HepG2 (cell line): ENCODE measurements around the gene NYNRIN. TPM values are rescaled to one million over a fixed set of nuclear protein-coding genes. Genes with fewer than 3 reads are reported as not detected.

Experiments used
- ARNT ChIP-seq: fragments of 450-650 bp; IDR thresholded peaks from 2 replicates; pipeline ENCODE4 v1.6.1; 2017
- ATF7-NPFF ChIP-seq: sonication (generic); formaldehyde crosslinking; IDR thresholded peaks from 2 replicates; pipeline ENCODE4 v1.8.1; 2023; ENCODE audit warnings: mild to moderate bottlenecking, low read depth, missing genetic modification reagents, moderate library complexity
- ELF4 ChIP-seq: sonication (generic); formaldehyde crosslinking; IDR thresholded peaks from 2 replicates; pipeline ENCODE4 v1.5.0; 2020; ENCODE audit warnings: missing genetic modification reagents, mild to moderate bottlenecking, moderate library complexity, borderline replicate concordance
- FOSL2 ChIP-seq: sonication (generic); formaldehyde crosslinking; IDR thresholded peaks from 2 replicates; pipeline ENCODE4 v1.4.0; 2020; ENCODE audit warnings: missing genetic modification reagents
- MXD1 ChIP-seq: sonication (generic); formaldehyde crosslinking; IDR thresholded peaks from 2 replicates; pipeline ENCODE4 v1.4.0; 2020; ENCODE audit warnings: mild to moderate bottlenecking, missing genetic modification reagents
- NONO ChIP-seq, 2 experiments: fragments of 450-650 bp in 1 of 2; sonication (generic) in 1 of 2; formaldehyde crosslinking in 1 of 2; IDR thresholded peaks in 1 of 2; conservative IDR thresholded peaks in 1 of 2; 2 replicates each; pipeline versions ENCODE4 v1.6.1 to v1.8.0; 2017 to 2022; ENCODE audit warnings: mild to moderate bottlenecking in 1 of 2, missing genetic modification reagents in 1 of 2, moderate library complexity in 1 of 2
- RNF2 ChIP-seq: fragments of 450-650 bp; conservative IDR thresholded peaks from 2 replicates; pipeline ENCODE4 v1.6.1; 2016; ENCODE audit warnings: low read depth
- RXRA ChIP-seq: sonication (generic); formaldehyde crosslinking; IDR thresholded peaks from 2 replicates; pipeline ENCODE4 v1.5.1; 2020; ENCODE audit warnings: missing genetic modification reagents
- TCF12 ChIP-seq, 2 experiments: fragments of 450-650 bp in 1 of 2; sonication (generic) in 1 of 2; formaldehyde crosslinking in 1 of 2; IDR thresholded peaks; 2 replicates each; pipeline versions ENCODE4 v1.6.1 to v1.8.0; 2017 to 2022; ENCODE audit warnings: antibody characterized with exemption in 1 of 2, mild to moderate bottlenecking in 1 of 2, missing genetic modification reagents in 1 of 2, moderate library complexity in 1 of 2
- TFDP2 ChIP-seq: sonication (generic); formaldehyde crosslinking; IDR thresholded peaks from 2 replicates; pipeline ENCODE4 v1.4.0; 2020; ENCODE audit warnings: missing genetic modification reagents
- TMF1 ChIP-seq: sonication (generic); formaldehyde crosslinking; IDR thresholded peaks from 2 replicates; pipeline ENCODE4 v1.8.1; 2022; ENCODE audit warnings: low read depth, missing genetic modification reagents
- U2AF1 ChIP-seq: fragments of 200-400 bp; formaldehyde crosslinking; optimal IDR thresholded peaks from 2 replicates; pipeline ENCODE3; 2017; ENCODE audit warnings: mild to moderate bottlenecking, low read depth, low read length
- ZC3H13 ChIP-seq: sonication (generic); formaldehyde crosslinking; IDR thresholded peaks from 2 replicates; pipeline ENCODE4 v1.8.1; 2023; ENCODE audit warnings: mild to moderate bottlenecking, missing genetic modification reagents, moderate library complexity
- ZC3H4 ChIP-seq: sonication (generic); formaldehyde crosslinking; IDR thresholded peaks from 2 replicates; pipeline ENCODE4 v1.4.0; 2020; ENCODE audit warnings: missing genetic modification reagents, borderline replicate concordance
- ZEB1 ChIP-seq: IDR thresholded peaks from 2 replicates; pipeline ENCODE4 v1.6.1; 2012; ENCODE audit warnings: mild to moderate bottlenecking, low read depth, inconsistent platforms; ENCODE audit not compliant: insufficient replicate concordance
- ZFYVE20 ChIP-seq: sonication (generic); formaldehyde crosslinking; IDR thresholded peaks from 2 replicates; pipeline ENCODE4 v1.8.0; 2023; ENCODE audit warnings: low read depth, mild to moderate bottlenecking, moderate library complexity, missing genetic modification reagents, borderline replicate concordance
- ZMAT5 ChIP-seq: sonication (generic); formaldehyde crosslinking; IDR thresholded peaks from 2 replicates; pipeline ENCODE4 v1.5.0; 2020; ENCODE audit warnings: mild to moderate bottlenecking, low read depth, missing genetic modification reagents, borderline replicate concordance
- ZNF232 ChIP-seq: sonication (generic); formaldehyde crosslinking; IDR thresholded peaks from 2 replicates; pipeline ENCODE4 v1.4.0; 2020; ENCODE audit warnings: missing genetic modification reagents, borderline replicate concordance
- ZNF460 ChIP-seq: sonication (generic); formaldehyde crosslinking; IDR thresholded peaks from 2 replicates; pipeline ENCODE4 v1.5.1; 2020; ENCODE audit warnings: missing genetic modification reagents, mild to moderate bottlenecking, borderline replicate concordance
- ZNF496 ChIP-seq: sonication (generic); formaldehyde crosslinking; IDR thresholded peaks from 2 replicates; pipeline ENCODE4 v1.8.1; 2023; ENCODE audit warnings: mild to moderate bottlenecking, moderate library complexity, missing genetic modification reagents; ENCODE audit not compliant: insufficient replicate concordance
- ZNF510 ChIP-seq: sonication (generic); formaldehyde crosslinking; IDR thresholded peaks from 2 replicates; pipeline ENCODE4 v1.4.0; 2020; ENCODE audit warnings: low read depth, mild to moderate bottlenecking, missing genetic modification reagents
- ZNF687 ChIP-seq: sonication (generic); formaldehyde crosslinking; IDR thresholded peaks from 2 replicates; pipeline ENCODE4 v1.5.1; 2020; ENCODE audit warnings: mild to moderate bottlenecking, missing genetic modification reagents, moderate library complexity
- polyA plus RNA-seq, 8 experiments: library from polyadenylated mRNA; depleted of rRNA in 3 of 8; stranded (reverse) in 7 of 8; unstranded in 1 of 8; fragments of >200 nt; fragmentation: Illumina TruSeq in 4 of 8; extraction: Trizol in 4 of 8; gene quantifications; 2 replicates each; pipeline versions ENCODE4 v1.2.1 to v1.2.3, GENCODE V29; 2011 to 2016; ENCODE audit warnings: low read depth in 4 of 8, missing spikeins in 1 of 8, mixed read lengths in 1 of 8; ENCODE audit not compliant: insufficient read depth in 1 of 8
- total RNA-seq, 5 experiments: library from RNA; depleted of rRNA; stranded (reverse); fragments of >200 nt; fragmentation: Illumina TruSeq; extraction: Trizol; gene quantifications; 2 replicates each; pipeline ENCODE4 v1.2.3, GENCODE V29; 2016; ENCODE audit warnings: low read depth in 1 of 5

NYNRIN gene
- total and polyA plus RNA-seq, 2 of the 13 experiments (the other 11 are each of a cell fraction or from before 2014, with no cell fraction given) = 0.63 to 1.1 TPM

GRCh38 chr14:24430682-24431568 lies 32.1 kb downstream of the NYNRIN start (continued):
- TF ChIP-seq ATF7-NPFF (CRISPR knock-in tag) (no peak; the same call in 1 of the 2 replicates), ZMAT5 (CRISPR knock-in tag) (no peak), ZNF496 (CRISPR knock-in tag) (no peak), ELF4 (CRISPR knock-in tag) (no peak), ZEB1 (no peak), ZNF687 (CRISPR knock-in tag) (peak; percentile 32; the same call in 1 of the 2 replicates), MXD1 (no peak; the same call in 1 of the 2 replicates), RNF2 (no peak), TCF12 (IDR thresholded peaks at IDR 0.05) (no peak), TCF12 (CRISPR knock-in tag; IDR thresholded peaks at IDR 0.05) (peak; percentile 14; the same call in 1 of the 2 replicates), ZNF460 (CRISPR knock-in tag) (no peak), ARNT (no peak), ZNF510 (no peak), TFDP2 (CRISPR knock-in tag) (no peak), U2AF1 (peak; percentile 52), TMF1 (0 out of 2 replicates have a peak, but pooled peaks have one; percentile 28), ZC3H4 (CRISPR knock-in tag) (no peak), ZC3H13 (CRISPR knock-in tag) (peak; percentile 90), FOSL2 (CRISPR knock-in tag) (no peak), ZNF232 (CRISPR knock-in tag) (no peak; the same call in 1 of the 2 replicates), NONO (IDR thresholded peaks at IDR 0.05) (no peak), NONO (CRISPR knock-in tag; conservative IDR thresholded peaks at IDR 0.05) (peak; percentile 70), RXRA (CRISPR knock-in tag) (peak; percentile 64; the same call in 1 of the 2 replicates), ZFYVE20 (0 out of 2 replicates have a peak, but pooled peaks have one; percentile 78)
